HK-2 (cell line): ENCODE data around the gene SENP5.
A peak's percentile ranks its signal among the peaks of the same experiment; 100 is the strongest.

Experiments
- DNase-seq: peaks from one replicate; pipeline ENCODE4 v3.0.0-alpha.2; 2018; ENCODE audit not compliant: unreplicated experiment

SENP5 gene

GRCh38 chr3:196968233-196969133 lies 100.8 kb downstream of the SENP5 start, which contains the start of gene PIGZ:
TSS of gene PIGZ (minus strand) at chr3:196968833. CDS start at chr3:196952031, 16,802 bp downstream.
- peak; percentile 46 for DNase-seq

GRCh38 chr3:196969134-196969659 lies 101.5 kb downstream of the SENP5 start:
- DNase-seq: peak; percentile 60

GRCh38 chr3:196969660-196970546 lies 102.2 kb downstream of the SENP5 start:
- peak; percentile 74 for DNase-seq

- no peak for DNase-seq
Observed at GRCh38 chr3:196970547-196971093, 102.9 kb downstream of the SENP5 start.

GRCh38 chr3:196971094-196971698 lies 103.5 kb downstream of the SENP5 start:
- DNase-seq: no peak

- no peak for DNase-seq
Observed at GRCh38 chr3:196974661-196975060, 106.9 kb downstream of the SENP5 start.

- DNase-seq: no peak
Observed at GRCh38 chr3:196975349-196975748, 107.6 kb downstream of the SENP5 start.

GRCh38 chr3:196976941-196977340 lies 109.2 kb downstream of the SENP5 start:
- DNase-seq: no peak

- no peak for DNase-seq
Observed at GRCh38 chr3:196979545-196979944, 111.8 kb downstream of the SENP5 start.

GRCh38 chr3:196981657-196982056 lies 113.9 kb downstream of the SENP5 start:
- no peak for DNase-seq

- DNase-seq: no peak
Observed at GRCh38 chr3:196983186-196983585, 115.5 kb downstream of the SENP5 start.
